Measurements from ENCODE around the gene GPR85.

- TF ChIP-seq EZH2phosphoT487 (IDR thresholded peaks at IDR 0.05; ENCODE audit: low read length) (no peak), CTCF (IDR thresholded peaks at IDR 0.05; ENCODE audit: low read length) (no peak)
Measured at GRCh38 chr7:113118074-113118959, 31.7 kb upstream of the GPR85 start, which contains the start of gene SMIM30.

Data from MM.1S (cell line).